B cell (primary cell): ENCODE results near the gene PCDHA12. TPM values are rescaled to one million over a fixed set of nuclear protein-coding genes. Genes with fewer than 3 reads are reported as not detected.
"Not testable (repeated sequence)": the region's sequence is repeated elsewhere in the genome, so short reads cannot be mapped to it uniquely, and the experiment has no call there.

ENCODE experiments used
- ATAC-seq: fragments of 200-7000 bp; cut with Tn5 transposase; one replicate; pipeline ENCODE4 v1.10.0; 2021; ENCODE audit warnings: low read depth, mild to moderate bottlenecking, moderate number of reproducible peaks, moderate library complexity
- CTCF ChIA-PET: fragments of 350-600 bp; sonication (Branson Sonifier 250); formaldehyde crosslinking; loops from one replicate; lab custom pipeline; 2021; ENCODE audit warnings: antibody characterized with exemption, inconsistent platforms; lab: Charles Lee
- POLR2A ChIA-PET: fragments of 350-600 bp; sonication (Branson Sonifier 250); formaldehyde crosslinking; loops from one replicate; lab custom pipeline; 2021; ENCODE audit warnings: antibody characterized with exemption; lab: Charles Lee
- DNase-seq: peaks from one replicate; pipeline ENCODE4 v3.0.0; 2013
- H2AFZ ChIP-seq: 2 replicates; pipeline ENCODE4 v1.6.1; 2012; ENCODE audit warnings: mild to moderate bottlenecking, low read depth, low read length; ENCODE audit not compliant: insufficient read depth, poor library complexity, severe bottlenecking
- H3K27ac ChIP-seq, 2 donors: 1 replicate in 1 of 2; 2 replicates in 1 of 2; pipeline ENCODE4 v1.5.1; 2012 to 2013; ENCODE audit warnings: low read length in 2 of 2, mild to moderate bottlenecking in 2 of 2, moderate library complexity in 1 of 2
- H3K27me3 ChIP-seq, 4 experiments: fragments of 200-600 bp in 1 of 4; sonication (generic) in 1 of 4; replicated peaks in 1 of 4; 1 replicate in 2 of 4; 2 replicates in 2 of 4; pipeline versions ENCODE4 v1.6.1 to v1.7.0; 2013 to 2016; ENCODE audit warnings: low read length in 3 of 4, mild to moderate bottlenecking in 2 of 4, mixed read lengths in 1 of 4, moderate library complexity in 1 of 4; ENCODE audit not compliant: insufficient read depth in 4 of 4, control insufficient read depth in 3 of 4; ENCODE audit errors: control extremely low read depth in 1 of 4
- H3K36me3 ChIP-seq, 2 experiments: replicated peaks in 1 of 2; 1 replicate in 1 of 2; 2 replicates in 1 of 2; pipeline versions ENCODE4 v1.6.1 to v1.7.1; 2013; ENCODE audit warnings: low read length in 1 of 2; ENCODE audit not compliant: insufficient read depth in 2 of 2, control insufficient read depth in 1 of 2; ENCODE audit errors: control extremely low read depth in 1 of 2, extremely low read depth in 1 of 2
- H3K4me1 ChIP-seq, 2 donors: fragments of 200-600 bp in 1 of 2; sonication (generic) in 1 of 2; 1 replicate in 1 of 2; 2 replicates in 1 of 2; pipeline versions ENCODE4 v1.5.1 to v1.6.1; 2013 to 2017; ENCODE audit warnings: low read length in 2 of 2; ENCODE audit not compliant: control insufficient read depth in 2 of 2, insufficient read depth in 2 of 2
- H3K4me2 ChIP-seq: replicated peaks from 2 replicates; pipeline ENCODE3; 2012; ENCODE audit warnings: mild to moderate bottlenecking, low read depth, low read length; ENCODE audit not compliant: poor library complexity, severe bottlenecking
- H3K4me3 ChIP-seq, 5 experiments: fragments of 200-600 bp in 1 of 5; sonication (generic) in 1 of 5; 1 replicate in 3 of 5; 2 replicates in 2 of 5; pipeline versions ENCODE4 v1.5.1 to v1.7.0; 2011 to 2016; ENCODE audit warnings: low read length in 4 of 5, mild to moderate bottlenecking in 4 of 5, low read depth in 2 of 5, control low read depth in 1 of 5, moderate library complexity in 1 of 5; ENCODE audit not compliant: insufficient read depth in 1 of 5; ENCODE audit errors: control extremely low read depth in 1 of 5, extremely low read depth in 1 of 5
- H3K79me2 ChIP-seq: fragments of 200-600 bp; sonication (generic); one replicate; pipeline ENCODE4 v1.6.0; 2016; ENCODE audit warnings: low read length; ENCODE audit not compliant: control insufficient read depth, insufficient read depth
- H3K9ac ChIP-seq: fragments of 200-600 bp; sonication (generic); 2 replicates; pipeline ENCODE4 v1.6.1; 2017; ENCODE audit warnings: mild to moderate bottlenecking, low read length, moderate library complexity
- H3K9me3 ChIP-seq, 3 donors: one replicate each; pipeline versions ENCODE4 v1.6.1 to v1.7.1; 2013; ENCODE audit warnings: low read length in 2 of 3; ENCODE audit not compliant: control insufficient read depth in 2 of 3, insufficient read depth in 1 of 3; ENCODE audit errors: control extremely low read depth in 1 of 3
- H4K20me1 ChIP-seq: 2 replicates; pipeline ENCODE4 v1.6.0; 2012; ENCODE audit warnings: mild to moderate bottlenecking, low read length; ENCODE audit not compliant: insufficient read depth, control insufficient read depth, poor library complexity, severe bottlenecking
- H3K27ac Mint-ChIP-seq: one replicate; pipeline ENCODE4 v1.8.0; 2021; ENCODE audit warnings: mixed read lengths
- H3K27me3 Mint-ChIP-seq: one replicate; pipeline ENCODE4 v1.8.0; 2021; ENCODE audit warnings: mixed read lengths
- H3K4me1 Mint-ChIP-seq: one replicate; pipeline ENCODE4 v1.8.0; 2021; ENCODE audit warnings: mixed read lengths
- H3K4me3 Mint-ChIP-seq: one replicate; pipeline ENCODE4 v1.8.0; 2021; ENCODE audit warnings: mixed read lengths
- H3K9me3 Mint-ChIP-seq: one replicate; pipeline ENCODE4 v1.8.0; 2022; ENCODE audit warnings: mixed read lengths; ENCODE audit not compliant: insufficient read depth
- EZH2 ChIP-seq: IDR thresholded peaks from 2 replicates; pipeline ENCODE4 v1.6.1; 2012; ENCODE audit warnings: borderline replicate concordance, low read depth, mild to moderate bottlenecking, moderate library complexity, low read length; ENCODE audit not compliant: insufficient read depth, poor library complexity, severe bottlenecking
- WGBS: methylation state at CpG from one replicate; pipeline ENCODE4 v1.1.5; 2013; ENCODE audit warnings: missing lambda C conversion rate; ENCODE audit not compliant: insufficient coverage; 5-methylcytosine and 5-hydroxymethylcytosine counted together
- intact Hi-C: fragments of 100-400 bp; cut with micrococcal nuclease; formaldehyde crosslinking; loops from one replicate; pipeline ENCODE4 v1.10.0; 2022
- polyA plus RNA-seq: library from polyadenylated mRNA; depleted of rRNA; stranded (reverse); fragments of >200 nt; gene quantifications from 2 replicates; pipeline ENCODE4 v1.2.3, GENCODE V29; 2012
- total RNA-seq, 2 donors: library from RNA; stranded (reverse); fragments of 120-200 nt in 1 of 2; gene quantifications; 1 replicate in 1 of 2; 2 replicates in 1 of 2; pipeline versions ENCODE4 v1.2.3 to v1.2.4, GENCODE V29; 2013 to 2022
- TF ChIP-seq, protein P1 (sequence below): fragments of 200-600 bp; IDR thresholded peaks from one replicate; pipeline ENCODE4 v1.8.0; 2022; ENCODE audit warnings: antibody characterized with exemption, mild to moderate bottlenecking

Gene PCDHA12
- total and polyA plus RNA-seq, 2 donors (not counting 1 experiment from before 2014, with no cell fraction given) = not detected

DNA sequence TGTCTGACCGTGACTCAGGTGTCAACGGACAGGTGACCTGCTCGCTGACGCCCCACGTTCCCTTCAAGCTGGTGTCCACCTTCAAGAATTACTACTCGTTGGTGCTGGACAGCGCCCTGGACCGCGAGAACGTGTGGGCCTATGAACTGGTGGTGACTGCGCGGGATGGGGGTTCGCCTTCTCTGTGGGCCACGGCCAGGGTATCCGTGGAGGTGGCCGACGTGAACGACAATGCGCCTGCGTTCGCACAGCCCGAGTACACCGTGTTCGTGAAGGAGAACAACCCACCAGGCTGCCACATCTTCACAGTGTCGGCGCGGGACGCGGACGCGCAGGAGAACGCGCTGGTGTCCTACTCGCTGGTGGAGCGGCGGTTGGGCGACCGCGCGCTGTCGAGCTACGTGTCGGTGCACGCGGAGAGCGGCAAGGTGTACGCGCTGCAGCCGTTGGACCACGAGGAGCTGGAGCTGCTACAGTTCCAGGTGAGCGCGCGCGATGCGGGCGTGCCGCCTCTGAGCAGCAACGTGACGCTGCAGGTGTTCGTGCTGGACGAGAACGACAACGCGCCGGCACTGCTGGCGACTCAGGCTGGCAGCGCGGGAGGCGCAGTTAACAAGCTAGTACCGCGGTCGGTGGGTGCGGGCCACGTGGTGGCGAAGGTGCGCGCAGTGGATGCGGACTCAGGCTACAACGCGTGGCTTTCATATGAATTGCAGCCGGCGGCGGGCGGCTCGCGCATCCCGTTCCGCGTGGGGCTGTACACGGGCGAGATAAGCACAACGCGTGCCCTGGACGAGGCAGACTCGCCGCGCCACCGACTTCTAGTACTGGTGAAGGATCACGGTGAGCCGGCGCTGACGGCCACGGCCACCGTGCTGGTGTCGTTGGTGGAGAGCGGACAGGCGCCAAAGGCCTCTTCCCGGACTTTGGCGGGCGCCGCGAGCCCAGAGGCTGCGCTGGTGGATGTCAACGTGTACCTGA is 4.6 kb upstream of the PCDHA12 start:
- no peaks in the 10 kb centered on the region for H3K9me3 Mint-ChIP-seq
- ChIA-PET POLR2A (no interaction called here), CTCF (no interaction called here)
- Histone ChIP-seq H3K4me2 (no peak overlapping the region), H3K36me3 (no peaks in the 10 kb centered on the region), H3K9ac (no peak overlapping the region), H3K27me3 (peaks cover 0 to 12% (median 7%) of the 10 kb centered on the region in 4 experiments), H3K79me2 (no peaks in the 10 kb centered on the region), H4K20me1 (no peaks in the 10 kb centered on the region), H3K27ac (no peak overlapping the region), H3K9me3 (peaks cover 4 to 29% (median 9%) of the 10 kb centered on the region in 3 donors), H3K4me3 (no peak overlapping the region), H3K4me1 (no peaks in the 10 kb centered on the region), H2AFZ (no peak overlapping the region)
- WGBS = 63% methylated on average over 114 of the region's 114 CpGs
- intact Hi-C loops = no loop called here
- H3K4me3 Mint-ChIP-seq = no peak overlapping the region
- H3K27ac Mint-ChIP-seq = no peak overlapping the region
- H3K4me1 Mint-ChIP-seq = no peaks in the 10 kb centered on the region
- no peak for ATAC-seq
- peaks cover 9% of the 10 kb centered on the region for H3K27me3 Mint-ChIP-seq
- TF ChIP-seq, protein P1, sequence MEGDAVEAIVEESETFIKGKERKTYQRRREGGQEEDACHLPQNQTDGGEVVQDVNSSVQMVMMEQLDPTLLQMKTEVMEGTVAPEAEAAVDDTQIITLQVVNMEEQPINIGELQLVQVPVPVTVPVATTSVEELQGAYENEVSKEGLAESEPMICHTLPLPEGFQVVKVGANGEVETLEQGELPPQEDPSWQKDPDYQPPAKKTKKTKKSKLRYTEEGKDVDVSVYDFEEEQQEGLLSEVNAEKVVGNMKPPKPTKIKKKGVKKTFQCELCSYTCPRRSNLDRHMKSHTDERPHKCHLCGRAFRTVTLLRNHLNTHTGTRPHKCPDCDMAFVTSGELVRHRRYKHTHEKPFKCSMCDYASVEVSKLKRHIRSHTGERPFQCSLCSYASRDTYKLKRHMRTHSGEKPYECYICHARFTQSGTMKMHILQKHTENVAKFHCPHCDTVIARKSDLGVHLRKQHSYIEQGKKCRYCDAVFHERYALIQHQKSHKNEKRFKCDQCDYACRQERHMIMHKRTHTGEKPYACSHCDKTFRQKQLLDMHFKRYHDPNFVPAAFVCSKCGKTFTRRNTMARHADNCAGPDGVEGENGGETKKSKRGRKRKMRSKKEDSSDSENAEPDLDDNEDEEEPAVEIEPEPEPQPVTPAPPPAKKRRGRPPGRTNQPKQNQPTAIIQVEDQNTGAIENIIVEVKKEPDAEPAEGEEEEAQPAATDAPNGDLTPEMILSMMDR = no peak
- no peak for TF ChIP-seq EZH2
- DNase-seq = no peak

DNA sequence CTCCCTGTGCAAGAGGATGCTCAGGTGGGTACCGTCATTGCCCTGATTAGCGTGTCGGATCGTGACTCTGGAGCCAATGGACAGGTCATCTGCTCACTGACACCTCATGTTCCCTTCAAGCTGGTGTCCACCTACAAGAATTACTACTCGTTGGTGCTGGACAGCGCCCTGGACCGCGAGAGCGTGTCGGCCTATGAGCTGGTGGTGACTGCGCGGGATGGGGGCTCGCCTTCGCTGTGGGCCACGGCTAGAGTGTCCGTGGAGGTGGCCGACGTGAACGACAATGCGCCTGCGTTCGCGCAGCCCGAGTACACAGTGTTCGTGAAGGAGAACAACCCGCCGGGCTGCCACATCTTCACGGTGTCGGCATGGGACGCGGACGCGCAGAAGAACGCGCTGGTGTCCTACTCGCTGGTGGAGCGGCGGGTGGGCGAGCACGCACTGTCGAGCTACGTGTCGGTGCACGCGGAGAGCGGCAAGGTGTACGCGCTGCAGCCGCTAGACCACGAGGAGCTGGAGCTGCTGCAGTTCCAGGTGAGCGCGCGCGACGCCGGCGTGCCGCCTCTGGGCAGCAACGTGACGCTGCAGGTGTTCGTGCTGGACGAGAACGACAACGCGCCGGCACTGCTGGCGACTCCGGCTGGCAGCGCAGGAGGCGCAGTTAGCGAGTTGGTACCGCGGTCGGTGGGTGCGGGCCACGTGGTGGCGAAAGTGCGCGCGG is 1.6 kb downstream of the PCDHA12 start:
- POLR2A ChIA-PET, H3K36me3 ChIP-seq, H2AFZ ChIP-seq, H3K27ac Mint-ChIP-seq, H3K79me2 ChIP-seq, intact Hi-C loops, H3K4me3 Mint-ChIP-seq, H3K27ac ChIP-seq, H3K4me2 ChIP-seq, H3K4me1 Mint-ChIP-seq, H3K4me1 ChIP-seq, H3K4me3 ChIP-seq, H4K20me1 ChIP-seq, ATAC-seq, H3K9ac ChIP-seq, DNase-seq, CTCF ChIA-PET, H3K9me3 Mint-ChIP-seq: not testable (repeated sequence)
- WGBS = 55% methylated on average over 80 of the region's 80 CpGs
- peaks cover 0 to 16% (median 12%) of the 10 kb centered on the region in 4 experiments for H3K27me3 ChIP-seq
- H3K27me3 Mint-ChIP-seq = peaks cover 31% of the 10 kb centered on the region
- peaks cover 3 to 22% (median 8%) of the 10 kb centered on the region in 3 donors for H3K9me3 ChIP-seq
